H1 (cell line): ENCODE measurements around the gene DEGS1. TPM values are rescaled to one million over a fixed set of nuclear protein-coding genes. Genes with fewer than 3 reads are reported as not detected.

ENCODE experiments used
- CTCF ChIA-PET: fragments of 300-600 bp; sonication (Branson Sonifier 250); formaldehyde crosslinking; loops from one replicate; lab custom pipeline; 2021; ENCODE audit not compliant: partially characterized antibody; lab: Charles Lee
- POLR2A ChIA-PET: fragments of 300-600 bp; sonication (Branson Sonifier 250); formaldehyde crosslinking; loops from one replicate; lab custom pipeline; 2021; ENCODE audit warnings: inconsistent platforms; ENCODE audit not compliant: partially characterized antibody; lab: Charles Lee
- DNase-seq, 2 experiments: peaks; one replicate each; pipeline versions ENCODE4 v3.0.0 to v3.0.0-alpha.2; 2010 to 2022; ENCODE audit warnings: low spot score in 2 of 2, low read depth in 1 of 2, mixed read lengths in 1 of 2
- FAIRE-seq: peaks from 2 replicates; lab custom pipeline; 2011; peaks lifted over from hg19 to GRCh38; lab: Jason Lieb, UNC
- H2AFZ ChIP-seq: 2 replicates; pipeline ENCODE4 v1.8.1; 2012; ENCODE audit warnings: low read length, inconsistent platforms
- H2AK5ac ChIP-seq: 2 replicates; pipeline ENCODE4 v1.6.1; 2013; ENCODE audit warnings: low read depth, low read length
- H2BK120ac ChIP-seq: replicated peaks from 2 replicates; pipeline ENCODE3; 2013; ENCODE audit warnings: low read depth, low read length, inconsistent platforms
- H2BK12ac ChIP-seq: 2 replicates; pipeline ENCODE4 v1.6.1; 2013; ENCODE audit warnings: low read depth, low read length
- H2BK15ac ChIP-seq: 2 replicates; pipeline ENCODE4 v1.6.1; 2013; ENCODE audit warnings: low read length
- H2BK20ac ChIP-seq: 2 replicates; pipeline ENCODE4 v1.6.1; 2013; ENCODE audit warnings: low read length
- H2BK5ac ChIP-seq: 2 replicates; pipeline ENCODE4 v1.6.1; 2013; ENCODE audit warnings: low read depth, low read length
- H3K14ac ChIP-seq: 2 replicates; pipeline ENCODE4 v1.6.1; 2013; ENCODE audit warnings: inconsistent platforms; ENCODE audit not compliant: insufficient read length
- H3K18ac ChIP-seq: 2 replicates; pipeline ENCODE4 v1.6.1; 2013; ENCODE audit warnings: low read length; ENCODE audit errors: extremely low read depth
- H3K23ac ChIP-seq: 2 replicates; pipeline ENCODE4 v1.6.1; 2013; ENCODE audit warnings: inconsistent platforms; ENCODE audit not compliant: insufficient read length
- H3K23me2 ChIP-seq: 2 replicates; pipeline ENCODE4 v1.6.1; 2013; ENCODE audit warnings: low read depth, low read length
- H3K27ac ChIP-seq: 2 replicates; pipeline ENCODE4 v1.6.1; 2011; ENCODE audit warnings: low read depth, low read length, inconsistent platforms
- H3K27me3 ChIP-seq, 4 experiments: replicated peaks in 1 of 4; 1 replicate in 1 of 4; 2 replicates in 3 of 4; pipeline versions ENCODE4 v1.6.1 to v1.8.1; 2011 to 2013; ENCODE audit warnings: low read length in 3 of 4, mild to moderate bottlenecking in 3 of 4, inconsistent platforms in 2 of 4, mixed read lengths in 2 of 4, moderate library complexity in 1 of 4; ENCODE audit not compliant: control insufficient read depth in 3 of 4, insufficient read depth in 3 of 4; ENCODE audit errors: extremely low read depth in 1 of 4
- H3K36me3 ChIP-seq, 4 experiments: 2 replicates each; pipeline versions ENCODE4 v1.6.1 to v1.8.1; 2011 to 2013; ENCODE audit warnings: mild to moderate bottlenecking in 4 of 4, low read length in 3 of 4, moderate library complexity in 2 of 4, control low read depth in 1 of 4, inconsistent platforms in 1 of 4; ENCODE audit not compliant: insufficient read depth in 4 of 4, control insufficient read depth in 2 of 4
- H3K4ac ChIP-seq: replicated peaks from 2 replicates; pipeline ENCODE3; 2013; ENCODE audit warnings: low read length, low read depth, mixed read lengths, inconsistent platforms; ENCODE audit not compliant: insufficient read length
- H3K4me1 ChIP-seq, 4 experiments: replicated peaks in 1 of 4; 1 replicate in 1 of 4; 2 replicates in 3 of 4; pipeline versions ENCODE4 v1.6.1 to v1.8.1; 2011 to 2013; ENCODE audit warnings: low read length in 3 of 4, inconsistent platforms in 2 of 4, mixed read lengths in 1 of 4; ENCODE audit not compliant: insufficient read depth in 4 of 4, control insufficient read depth in 3 of 4
- H3K4me2 ChIP-seq, 2 experiments: 2 replicates each; pipeline versions ENCODE4 v1.6.1 to v1.8.1; 2011 to 2013; ENCODE audit warnings: low read depth in 2 of 2, low read length in 2 of 2, control low read depth in 1 of 2, inconsistent platforms in 1 of 2, mild to moderate bottlenecking in 1 of 2; ENCODE audit not compliant: insufficient read depth in 1 of 2
- H3K4me3 ChIP-seq, 4 experiments: fragments of 200-600, 300-600 bp in 1 of 4; sonication (generic), shearing (Covaris generic), sonication (Bioruptor Twin) in 1 of 4; 2 replicates each; pipeline versions ENCODE4 v1.5.1 to v1.8.1; 2011 to 2016; ENCODE audit warnings: low read length in 4 of 4, low read depth in 3 of 4, control low read depth in 2 of 4, inconsistent platforms in 2 of 4, mild to moderate bottlenecking in 2 of 4, mixed read lengths in 1 of 4, moderate library complexity in 1 of 4; ENCODE audit not compliant: insufficient read depth in 2 of 4; ENCODE audit errors: extremely low read depth in 1 of 4
- H3K56ac ChIP-seq: replicated peaks from 2 replicates; pipeline ENCODE3; 2013; ENCODE audit warnings: low read depth, mild to moderate bottlenecking, mixed read lengths, low read length, inconsistent platforms; ENCODE audit not compliant: insufficient read length
- H3K79me1 ChIP-seq: 2 replicates; pipeline ENCODE4 v1.6.1; 2013; ENCODE audit warnings: low read depth, low read length, control low read depth
- H3K79me2 ChIP-seq, 2 experiments: 2 replicates each; pipeline versions ENCODE4 v1.6.1 to v1.8.1; 2012 to 2013; ENCODE audit warnings: low read length in 2 of 2, mild to moderate bottlenecking in 2 of 2, inconsistent platforms in 1 of 2; ENCODE audit not compliant: insufficient read depth in 2 of 2, control insufficient read depth in 1 of 2
- H3K9ac ChIP-seq, 4 experiments: replicated peaks in 1 of 4; 1 replicate in 1 of 4; 2 replicates in 3 of 4; pipeline versions ENCODE4 v1.6.1 to v1.8.1; 2011 to 2013; ENCODE audit warnings: low read depth in 3 of 4, low read length in 3 of 4, control low read depth in 2 of 4, mild to moderate bottlenecking in 2 of 4, moderate library complexity in 2 of 4, inconsistent platforms in 1 of 4; ENCODE audit errors: extremely low read depth in 1 of 4
- H3K9me3 ChIP-seq, 2 experiments: 2 replicates each; pipeline versions ENCODE4 v1.6.1 to v1.8.1; 2012 to 2013; ENCODE audit warnings: mild to moderate bottlenecking in 2 of 2, moderate library complexity in 2 of 2, control low read depth in 1 of 2, inconsistent platforms in 1 of 2, low read depth in 1 of 2, low read length in 1 of 2, mixed read lengths in 1 of 2; ENCODE audit not compliant: insufficient read depth in 2 of 2
- H4K20me1 ChIP-seq, 2 experiments: replicated peaks in 1 of 2; 2 replicates each; pipeline versions ENCODE3 to v1.8.1; 2011 to 2013; ENCODE audit warnings: inconsistent platforms in 2 of 2, low read length in 2 of 2, mild to moderate bottlenecking in 1 of 2; ENCODE audit not compliant: insufficient read depth in 2 of 2, control insufficient read depth in 1 of 2
- H4K5ac ChIP-seq: 2 replicates; pipeline ENCODE4 v1.6.1; 2013; ENCODE audit warnings: low read length, low read depth, mixed read lengths, inconsistent platforms; ENCODE audit not compliant: insufficient read length
- H4K8ac ChIP-seq: 2 replicates; pipeline ENCODE4 v1.8.0; 2013; ENCODE audit warnings: mild to moderate bottlenecking, moderate library complexity, low read length, inconsistent platforms; ENCODE audit not compliant: insufficient read depth; ENCODE audit errors: extremely low read depth
- H4K91ac ChIP-seq: replicated peaks from 2 replicates; pipeline ENCODE3; 2013; ENCODE audit warnings: low read length, mixed read lengths, inconsistent platforms; ENCODE audit not compliant: insufficient read length
- BACH1 ChIP-seq: IDR thresholded peaks from 2 replicates; pipeline ENCODE4 v1.6.1; 2012; ENCODE audit warnings: low read length, improper control_type of control experiment
- BCL11A ChIP-seq, 2 experiments: IDR thresholded peaks; one replicate each; pipeline ENCODE4 v1.6.1; 2011; ENCODE audit warnings: low read depth in 2 of 2, low read length in 2 of 2, mild to moderate bottlenecking in 2 of 2
- CHD2 ChIP-seq: IDR thresholded peaks from 2 replicates; pipeline ENCODE4 v1.6.1; 2012; ENCODE audit warnings: low read length, improper control_type of control experiment
- GTF2F1 ChIP-seq: IDR thresholded peaks from 2 replicates; pipeline ENCODE4 v1.6.1; 2012; ENCODE audit warnings: low read depth, low read length, improper control_type of control experiment, borderline replicate concordance
- HDAC2 ChIP-seq, 2 experiments: fragments of 300-600 bp in 1 of 2; sonication (generic) in 1 of 2; IDR thresholded peaks; 2 replicates each; pipeline ENCODE4 v1.6.1; 2011 to 2012; ENCODE audit warnings: low read depth in 2 of 2, low read length in 2 of 2, mild to moderate bottlenecking in 2 of 2, moderate library complexity in 2 of 2, borderline replicate concordance in 1 of 2, inconsistent platforms in 1 of 2
- JUN ChIP-seq: IDR thresholded peaks from 2 replicates; pipeline ENCODE4 v1.6.1; 2011; ENCODE audit warnings: low read depth, mild to moderate bottlenecking, improper control_type of control experiment, low read length
- KDM1A ChIP-seq: fragments of 200-600, 300-600 bp; sonication (generic); IDR thresholded peaks from 2 replicates; pipeline ENCODE4 v1.7.1; 2016; ENCODE audit warnings: mild to moderate bottlenecking, low read length, borderline replicate concordance
- MAFK ChIP-seq: IDR thresholded peaks from 2 replicates; pipeline ENCODE4 v1.6.1; 2012; ENCODE audit warnings: low read depth, mild to moderate bottlenecking, improper control_type of control experiment, low read length
- NRF1 ChIP-seq: IDR thresholded peaks from 2 replicates; pipeline ENCODE4 v1.6.1; 2011; ENCODE audit warnings: mild to moderate bottlenecking, low read depth, low read length, improper control_type of control experiment
- POLR2A ChIP-seq, 2 experiments: IDR thresholded peaks; 1 replicate in 1 of 2; 2 replicates in 1 of 2; pipeline ENCODE4 v1.6.1; 2011; ENCODE audit warnings: low read depth in 2 of 2, low read length in 2 of 2, mild to moderate bottlenecking in 2 of 2; ENCODE audit errors: control extremely low read depth in 1 of 2
- POU5F1 ChIP-seq: IDR thresholded peaks from 2 replicates; pipeline ENCODE4 v1.6.1; 2011; ENCODE audit warnings: low read depth, mild to moderate bottlenecking, low read length, moderate library complexity
- RBBP5 ChIP-seq: IDR thresholded peaks from 2 replicates; pipeline ENCODE4 v1.7.1; 2012; ENCODE audit warnings: low read depth, mild to moderate bottlenecking, inconsistent platforms, low read length, moderate library complexity, borderline replicate concordance
- SIRT6 ChIP-seq: IDR thresholded peaks from one replicate; pipeline ENCODE4 v1.7.1; 2012; ENCODE audit warnings: low read length, inconsistent platforms
- SUZ12 ChIP-seq: fragments of 200-600 bp; sonication (generic); IDR thresholded peaks from 2 replicates; pipeline ENCODE4 v1.6.1; 2012; ENCODE audit warnings: mild to moderate bottlenecking, inconsistent platforms, low read length, moderate library complexity, mixed read lengths
- TEAD4 ChIP-seq: IDR thresholded peaks from 2 replicates; pipeline ENCODE4 v1.6.1; 2012; ENCODE audit warnings: low read depth, low read length, inconsistent platforms, mixed read lengths
- USF2 ChIP-seq: IDR thresholded peaks from 2 replicates; pipeline ENCODE4 v1.6.1; 2011; ENCODE audit warnings: low read length, improper control_type of control experiment
- polyA plus RNA-seq, 7 experiments: library from polyadenylated mRNA; depleted of rRNA in 3 of 7; stranded (reverse) in 5 of 7; unstranded in 2 of 7; fragments of >200 nt in 5 of 7; fragments of 200-250 nt in 2 of 7; gene quantifications; 1 replicate in 5 of 7; 2 replicates in 1 of 7; 4 replicates in 1 of 7; pipeline versions ENCODE4 v1.2.1 to v1.2.3, GENCODE V29; 2011 to 2013; ENCODE audit warnings: missing spikeins in 2 of 7, mixed read lengths in 2 of 7
- total RNA-seq: library from RNA; stranded (reverse); fragmentation: NEBNext Ultra II Directional; extraction: Animal tissue kit (Norgen Biotek cat#: 25700); gene quantifications from 2 replicates; pipeline ENCODE4 v1.2.1, GENCODE V29; 2021

Gene DEGS1
- total and polyA plus RNA-seq, 2 of the 8 experiments (the other 6 are each of a cell fraction or from before 2014, with no cell fraction given), result 46.1 to 114 TPM

- Histone ChIP-seq H2BK20ac (no peak overlapping the region), H4K8ac (no peak overlapping the region), H3K14ac (no peak overlapping the region), H2BK15ac (no peak overlapping the region), H3K23ac (no peak overlapping the region), H3K4me1 (no peaks in the 10 kb centered on the region), H3K9ac (no peak overlapping the region), H3K79me2 (no peaks in the 10 kb centered on the region), H3K4me2 (no peak overlapping the region), H2BK120ac (no peak overlapping the region), H4K91ac (no peak overlapping the region), H3K4ac (no peak overlapping the region), H3K18ac (no peak overlapping the region), H2BK5ac (no peak overlapping the region), H3K23me2 (no peaks in the 10 kb centered on the region), H4K20me1 (no peaks in the 10 kb centered on the region), H2AK5ac (no peak overlapping the region), H3K27ac (no peak overlapping the region), H2AFZ (no peak overlapping the region), H4K5ac (no peak overlapping the region), H3K56ac (no peak overlapping the region), H3K4me3 (no peak overlapping the region), H3K9me3 (no peaks in the 10 kb centered on the region), H3K79me1 (no peaks in the 10 kb centered on the region), H3K36me3 (peaks cover 8 to 54% (median 33%) of the 10 kb centered on the region in 4 experiments), H3K27me3 (no peaks in the 10 kb centered on the region), H2BK12ac (no peak overlapping the region)
- DNase-seq, result no peak
- POLR2A ChIA-PET, result interaction anchor here (1.3 kb wide), 1 partner anchor 9 kb away, joined by 3 read pairs; no protein-coding TSS in a partner anchor
- CTCF ChIA-PET, result interaction anchor here (0.6 to 2.3 kb wide), 6 partner anchors 13 to 766 kb away, joined by 3 to 7 read pairs (median 3); no protein-coding TSS in a partner anchor
- no peak for FAIRE-seq
- TF ChIP-seq POLR2A (IDR thresholded peaks at IDR 0.05; ENCODE audit: control extremely low read depth in 1 of 2, low read depth in 2 of 2, low read length in 2 of 2), result no peak
- no peak for TF ChIP-seq MAFK
- no peak for TF ChIP-seq TEAD4
- no peak for TF ChIP-seq JUN
- TF ChIP-seq POU5F1, result no peak
- no peak for TF ChIP-seq RBBP5
- TF ChIP-seq CHD2, result no peak
- no peak for TF ChIP-seq GTF2F1
- no peak for TF ChIP-seq KDM1A
- no peak for TF ChIP-seq SUZ12
- TF ChIP-seq SIRT6, result no peak
- TF ChIP-seq USF2, result no peak
- TF ChIP-seq BACH1, result no peak
- TF ChIP-seq HDAC2 (IDR thresholded peaks at IDR 0.05; ENCODE audit: borderline replicate concordance in 1 of 2, low read depth in 2 of 2, low read length in 2 of 2), result no peak
- no peak for TF ChIP-seq BCL11A (IDR thresholded peaks at IDR 0.05; ENCODE audit: low read depth in 2 of 2, low read length in 2 of 2)
- TF ChIP-seq NRF1, result no peak
Measured at GRCh38 chr1:224137518-224137917, 45.5 kb upstream of the DEGS1 start.
